ENCODE results near the gene APOBEC3B.
"Not testable (repeated sequence)": the region's sequence is repeated elsewhere in the genome, so short reads cannot be mapped to it uniquely, and the experiment has no call there.

Gene APOBEC3B

DNA sequence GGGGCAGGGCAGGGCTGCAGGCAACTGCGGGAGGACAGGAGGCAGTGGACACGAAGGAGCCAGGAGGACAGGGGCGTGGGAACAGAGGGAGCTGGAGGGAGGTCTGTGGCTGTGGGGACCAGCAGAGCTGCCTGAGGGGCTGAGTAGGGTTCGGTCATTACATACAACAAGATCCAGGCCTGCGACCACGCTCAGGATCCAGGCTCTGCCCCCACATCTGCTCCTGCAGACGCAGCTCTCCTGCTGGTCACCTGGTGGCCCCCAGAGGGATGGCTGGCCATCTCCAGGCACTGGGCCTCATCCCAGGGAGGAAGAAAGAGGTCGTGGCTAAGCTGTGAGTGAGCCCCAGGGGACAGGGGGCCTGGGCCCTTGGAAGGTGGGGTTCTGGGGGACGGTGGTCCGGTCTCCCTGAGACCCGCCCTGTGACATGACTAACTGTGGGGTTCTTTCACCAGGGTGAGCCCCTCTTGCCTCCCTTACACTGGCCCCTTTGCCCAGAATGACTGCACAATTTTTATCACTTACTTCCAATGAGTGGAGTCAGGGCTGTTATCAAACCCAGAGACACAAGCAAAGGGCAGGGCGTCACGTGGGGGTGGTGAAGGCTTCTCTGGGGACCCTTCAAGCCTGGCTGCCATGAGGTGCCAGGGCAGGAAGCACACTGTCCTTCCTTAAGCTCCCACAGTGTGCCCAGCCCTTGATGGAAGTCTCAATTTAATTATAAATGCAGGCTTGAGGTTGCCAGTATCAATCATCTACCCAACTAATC lies 31.4 kb upstream of the APOBEC3B start:
- no peak for DNase-seq (ENCODE audit: low read depth in 2 of 2, low spot score in 1 of 2)

GRCh38 chr22:38951734-38952133 lies 30.4 kb upstream of the APOBEC3B start:
- DNase-seq (ENCODE audit: low read depth in 2 of 2, low spot score in 1 of 2) = no peak

- no peak for DNase-seq (ENCODE audit: low read depth in 2 of 2, low spot score in 1 of 2)
Measured at GRCh38 chr22:38952281-38952993, 29.7 kb upstream of the APOBEC3B start.

- DNase-seq (ENCODE audit: low read depth in 2 of 2, low spot score in 1 of 2) = no peak
Measured at GRCh38 chr22:38953091-38953490, 29.1 kb upstream of the APOBEC3B start.

DNA sequence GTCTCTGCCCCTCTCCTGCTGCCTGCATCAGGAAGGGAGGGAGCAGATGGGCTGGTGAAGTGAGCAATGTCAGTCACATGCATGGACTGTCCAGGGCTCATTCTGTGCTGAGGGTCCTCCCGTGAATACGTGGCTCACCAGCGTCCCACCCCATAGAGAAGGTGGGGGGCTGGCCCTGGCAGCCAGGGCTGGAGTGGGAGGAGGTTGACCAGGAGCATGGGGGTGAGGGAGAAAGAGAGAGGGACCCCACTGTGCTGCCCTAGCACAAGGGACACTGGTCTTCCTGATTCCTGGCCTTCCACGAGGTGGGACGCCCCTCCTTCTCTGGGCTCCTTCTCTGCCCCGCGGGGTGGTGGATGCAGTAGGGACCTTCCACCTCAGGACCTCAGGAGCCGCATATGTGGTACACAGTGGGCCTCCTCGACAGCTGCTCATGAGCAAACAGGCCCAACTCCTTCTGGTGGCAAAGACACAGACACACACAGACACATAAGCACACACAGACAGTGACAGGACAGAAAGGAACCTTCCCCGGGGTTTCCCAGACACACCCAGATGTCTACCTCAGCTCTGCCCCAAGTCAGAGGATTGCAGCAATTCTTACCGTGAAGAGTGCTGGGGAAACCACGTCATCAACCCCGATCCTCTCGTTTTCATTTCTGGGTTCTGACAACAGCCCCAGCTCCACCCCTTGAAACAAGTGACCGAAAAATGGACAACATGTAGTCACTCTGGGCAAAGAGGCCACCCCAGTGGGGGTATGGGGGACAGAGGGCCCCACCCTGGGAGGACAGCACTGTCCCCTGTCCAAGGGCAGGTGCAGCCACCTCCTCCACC lies 28.4 kb upstream of the APOBEC3B start:
- DNase-seq (ENCODE audit: low read depth in 2 of 2, low spot score in 1 of 2) = no peak

DNA sequence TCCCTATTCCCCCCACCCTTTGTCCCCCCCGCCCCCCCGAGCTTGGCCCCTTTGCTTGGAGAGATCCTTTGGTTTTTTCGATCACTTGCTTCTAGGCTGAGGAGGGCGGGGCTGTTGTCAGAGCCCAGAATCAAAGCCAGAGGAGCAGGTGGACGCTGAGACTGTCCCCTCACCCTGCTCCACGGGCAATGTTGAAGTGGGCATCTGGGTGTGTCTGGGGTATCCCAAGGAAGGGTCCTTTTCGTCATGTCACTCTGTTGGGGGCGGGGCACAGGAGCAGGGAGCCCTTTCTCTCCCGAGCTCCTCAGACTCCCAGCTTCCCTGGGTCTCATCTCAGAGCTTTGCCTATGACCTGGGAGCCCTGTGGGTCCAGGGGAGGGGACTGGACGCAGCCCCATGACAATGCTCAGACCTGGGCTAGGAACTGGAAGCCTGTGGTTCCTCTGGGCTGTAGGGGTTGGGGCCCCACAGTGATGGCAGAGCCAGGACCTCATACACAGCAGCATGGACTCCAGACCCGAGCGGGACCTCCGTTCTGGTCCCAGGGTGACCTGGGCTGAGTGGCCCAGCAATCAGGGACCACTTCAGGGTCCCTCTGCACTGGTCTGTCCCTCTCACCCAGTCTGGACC lies 27.6 kb upstream of the APOBEC3B start:
- no peak for DNase-seq (ENCODE audit: low read depth in 2 of 2, low spot score in 1 of 2)

DNA sequence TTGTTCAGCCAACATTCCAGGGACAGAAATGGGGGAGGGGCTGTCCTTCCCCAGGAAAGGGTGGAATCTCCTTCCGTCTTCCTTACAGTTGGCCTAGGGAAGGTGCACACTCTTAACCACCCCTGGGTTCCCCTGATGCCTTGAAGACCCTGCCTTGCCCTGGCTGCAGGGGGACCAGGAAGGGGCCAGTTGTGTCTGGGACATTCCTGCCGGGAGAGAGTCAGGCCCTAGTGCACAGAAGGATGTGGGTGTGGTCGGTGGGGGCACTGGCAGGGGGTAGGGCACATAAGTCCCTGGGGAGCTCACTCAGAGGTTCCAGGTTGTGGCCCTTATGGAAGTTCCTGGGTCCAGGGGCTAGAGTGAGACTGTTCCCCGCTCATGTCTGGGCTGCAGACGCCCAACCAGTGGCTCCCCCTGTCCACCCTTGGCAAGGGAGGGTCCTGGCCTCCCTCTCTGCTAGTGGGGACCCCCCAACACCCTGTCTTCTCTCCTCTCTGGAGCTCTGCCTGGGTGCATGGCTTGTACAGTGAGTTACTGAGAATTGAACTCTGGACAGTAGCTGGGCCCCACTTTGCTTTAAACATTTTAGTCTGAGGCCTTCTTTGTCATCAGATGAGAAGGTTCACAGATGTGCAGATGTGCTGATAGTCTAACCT lies 26.8 kb upstream of the APOBEC3B start:
- no peak for DNase-seq (ENCODE audit: low read depth in 2 of 2, low spot score in 1 of 2)

- DNase-seq (ENCODE audit: low read depth in 2 of 2, low spot score in 1 of 2) = no peak
Measured at GRCh38 chr22:38955926-38956325, 26.2 kb upstream of the APOBEC3B start.

- no peak for DNase-seq (ENCODE audit: low read depth in 2 of 2, low spot score in 1 of 2)
Measured at GRCh38 chr22:38956551-38956950, 25.6 kb upstream of the APOBEC3B start.

DNA sequence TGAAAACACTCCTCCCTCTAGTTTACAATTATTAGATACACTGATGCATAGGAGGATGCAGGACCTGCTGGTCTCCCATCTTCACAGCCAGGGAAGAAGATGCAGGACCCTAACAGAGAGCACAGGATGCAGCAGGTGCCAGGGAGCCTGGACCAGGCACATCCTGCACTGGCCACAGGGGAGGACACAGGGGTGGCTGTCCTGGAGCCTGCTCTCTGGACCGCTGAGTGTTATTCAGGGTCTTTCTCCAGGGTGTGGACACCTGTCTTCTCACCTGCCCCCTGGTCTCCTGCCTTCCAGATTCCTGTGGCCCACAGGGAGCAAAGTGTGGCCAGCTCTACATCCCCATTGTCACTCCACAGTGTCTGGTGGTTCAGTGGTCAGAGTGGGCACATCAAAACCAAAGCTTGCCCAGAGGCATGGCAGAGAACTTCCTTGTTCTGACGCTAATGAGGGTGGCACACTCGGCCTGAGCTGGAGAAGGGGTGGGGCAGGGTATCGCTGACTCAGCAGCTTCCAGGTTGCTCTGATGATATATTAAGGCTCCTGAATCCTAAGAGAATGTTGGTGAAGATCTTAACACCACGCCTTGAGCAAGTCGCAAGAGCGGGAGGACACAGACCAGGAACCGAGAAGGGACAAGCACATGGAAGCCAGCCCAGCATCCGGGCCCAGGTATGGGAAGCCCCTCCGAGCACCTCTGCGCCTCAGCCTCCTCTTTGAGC lies 24.9 kb upstream of the APOBEC3B start, which contains the start of gene APOBEC3A:
Gene APOBEC3A (plus strand): TSS at position 564 of the 725 bp plus-strand sequence. CDS start 83 bp downstream, at position 647.
- no peak for DNase-seq (ENCODE audit: low read depth in 2 of 2, low spot score in 1 of 2)

DNA sequence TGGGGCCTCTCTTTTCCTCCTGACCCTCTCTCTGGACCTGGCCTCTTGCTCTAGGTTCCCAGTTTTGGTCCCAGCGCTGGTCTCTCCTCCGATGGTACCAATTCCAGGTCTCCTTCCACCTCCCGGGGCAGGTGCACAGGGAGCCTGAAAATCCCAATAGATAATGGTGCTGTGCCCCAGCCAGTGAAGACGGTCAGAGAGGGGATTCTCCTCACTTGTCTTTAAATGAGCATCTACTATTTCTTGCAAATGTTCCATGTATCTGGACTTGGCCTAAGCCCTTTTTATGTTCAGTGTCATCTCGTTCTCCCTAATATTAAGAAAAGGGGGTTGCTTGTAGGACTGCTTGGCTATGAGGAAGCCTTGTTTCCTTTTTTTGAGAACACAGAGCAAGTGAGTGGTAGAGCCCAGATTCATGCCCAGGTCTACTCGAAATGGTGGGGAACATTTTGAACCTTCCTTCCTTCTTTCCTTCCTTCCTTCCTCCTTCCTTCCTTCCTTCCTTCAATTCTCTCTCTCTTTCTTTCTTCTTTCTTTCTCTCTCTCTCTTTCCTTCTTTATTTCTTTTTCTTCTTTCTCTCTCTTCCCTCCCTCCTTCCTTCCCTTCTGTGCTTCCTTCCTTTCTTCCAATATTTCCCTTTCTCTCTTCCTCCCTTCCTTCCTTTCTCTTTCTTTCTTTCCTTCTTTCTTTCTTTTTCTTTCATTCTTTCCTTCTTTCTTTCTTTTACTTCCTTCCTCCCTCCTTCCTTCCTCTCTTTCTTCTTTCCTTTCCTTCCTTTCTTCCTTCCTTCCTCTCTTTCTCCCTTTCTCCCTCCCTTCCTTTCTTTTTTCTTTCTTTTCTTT lies 24.1 kb upstream of the APOBEC3B start:
- no peak for DNase-seq (ENCODE audit: low read depth in 2 of 2, low spot score in 1 of 2)

DNA sequence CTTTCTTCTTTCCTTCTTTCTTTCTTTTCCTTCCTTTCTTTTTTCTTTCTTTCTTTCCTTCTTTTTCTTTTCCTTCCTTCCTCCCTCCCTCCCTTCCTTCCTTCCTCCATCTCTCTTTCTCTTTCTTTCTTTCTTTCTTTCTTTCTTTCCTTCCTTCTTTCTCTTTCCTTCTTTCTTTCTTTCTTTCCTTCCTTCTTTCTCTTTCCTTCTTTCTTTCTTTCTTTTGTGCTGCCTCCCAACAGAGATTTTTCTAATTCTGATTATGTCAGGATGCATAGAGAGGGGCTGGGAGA lies 23.6 kb upstream of the APOBEC3B start:
- not testable (repeated sequence) for DNase-seq (ENCODE audit: low read depth in 2 of 2, low spot score in 1 of 2)

DNA sequence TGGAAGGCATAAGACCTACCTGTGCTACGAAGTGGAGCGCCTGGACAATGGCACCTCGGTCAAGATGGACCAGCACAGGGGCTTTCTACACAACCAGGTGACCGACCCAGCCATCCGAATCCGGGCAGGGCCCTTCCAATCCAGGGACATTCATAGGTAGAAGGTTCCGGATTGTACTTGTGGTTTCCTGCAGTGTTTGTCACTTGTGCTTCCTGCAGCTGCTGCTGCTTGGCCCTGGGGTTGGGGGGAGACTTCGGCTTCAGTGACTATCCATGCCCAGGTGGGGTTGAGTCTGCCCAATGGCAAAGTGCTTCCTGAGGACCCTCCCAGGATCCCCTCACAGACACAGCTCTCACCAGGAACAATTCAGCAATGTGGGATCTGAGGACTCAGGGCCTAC lies 22.6 kb upstream of the APOBEC3B start:
- DNase-seq (ENCODE audit: low read depth in 2 of 2, low spot score in 1 of 2) = no peak

DNA sequence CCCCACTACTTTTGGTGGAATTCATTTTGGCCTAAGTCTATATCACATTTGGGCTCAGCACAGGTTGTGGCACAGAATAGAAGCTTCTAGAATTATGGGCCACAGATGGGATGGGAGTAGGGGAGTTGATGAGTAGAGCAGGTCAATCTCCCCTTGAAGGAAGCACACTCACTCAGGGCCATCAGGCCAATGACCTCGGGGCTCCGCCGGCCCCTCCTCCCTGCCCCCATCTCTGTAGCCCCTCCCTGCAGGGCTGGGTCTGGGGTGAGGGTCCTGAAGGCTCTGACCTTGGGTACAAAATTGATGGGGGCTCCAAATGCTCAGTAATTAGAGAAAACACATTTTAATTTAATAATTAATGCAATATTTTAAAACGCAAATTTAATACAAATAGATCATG lies 21.5 kb upstream of the APOBEC3B start:
- DNase-seq (ENCODE audit: low read depth in 2 of 2, low spot score in 1 of 2) = not testable (repeated sequence)

DNA sequence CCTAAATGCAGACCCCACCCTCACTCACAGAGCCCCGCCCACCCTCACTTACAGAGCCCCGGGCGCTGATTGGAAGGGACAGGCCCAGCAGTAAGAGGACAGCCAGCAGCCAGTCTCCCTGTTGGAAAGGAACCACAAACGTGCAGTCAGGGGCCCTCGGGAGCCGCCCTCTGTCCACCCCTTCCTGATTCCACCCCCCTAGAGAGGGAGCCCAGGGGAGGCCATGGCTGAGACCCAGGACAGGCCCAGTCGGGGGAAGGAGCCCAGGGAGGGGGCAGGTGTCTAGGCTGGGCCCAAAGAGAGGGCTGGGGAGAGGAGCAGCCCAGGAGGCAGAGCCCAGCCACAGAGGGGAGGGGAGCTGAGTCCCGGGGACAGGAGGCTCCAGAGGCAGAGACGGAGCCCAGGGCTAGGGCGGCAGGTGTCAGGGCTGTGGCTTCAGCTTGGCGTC lies 18.8 kb upstream of the APOBEC3B start:
- not testable (repeated sequence) for DNase-seq (ENCODE audit: low read depth in 2 of 2, low spot score in 1 of 2)

DNA sequence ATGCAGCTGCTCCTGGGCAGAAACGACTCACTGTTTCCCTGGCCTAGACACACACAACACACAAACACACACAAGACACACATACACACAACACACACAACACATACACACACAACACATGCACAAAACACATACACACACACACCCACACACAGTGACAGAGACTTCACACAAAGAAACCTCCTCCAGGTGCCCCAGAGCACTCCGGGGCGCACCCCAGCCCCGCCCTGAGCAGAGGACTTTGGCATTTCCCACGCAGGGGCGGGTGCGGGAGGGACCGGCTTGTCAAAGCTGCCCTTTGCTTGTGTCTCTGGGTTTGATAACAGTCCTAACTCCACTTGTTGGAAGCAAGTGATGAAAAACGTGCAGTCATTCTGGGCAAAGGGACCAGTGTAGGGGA lies 18.3 kb upstream of the APOBEC3B start:
- no peak for DNase-seq (ENCODE audit: low read depth in 2 of 2, low spot score in 1 of 2)

DNA sequence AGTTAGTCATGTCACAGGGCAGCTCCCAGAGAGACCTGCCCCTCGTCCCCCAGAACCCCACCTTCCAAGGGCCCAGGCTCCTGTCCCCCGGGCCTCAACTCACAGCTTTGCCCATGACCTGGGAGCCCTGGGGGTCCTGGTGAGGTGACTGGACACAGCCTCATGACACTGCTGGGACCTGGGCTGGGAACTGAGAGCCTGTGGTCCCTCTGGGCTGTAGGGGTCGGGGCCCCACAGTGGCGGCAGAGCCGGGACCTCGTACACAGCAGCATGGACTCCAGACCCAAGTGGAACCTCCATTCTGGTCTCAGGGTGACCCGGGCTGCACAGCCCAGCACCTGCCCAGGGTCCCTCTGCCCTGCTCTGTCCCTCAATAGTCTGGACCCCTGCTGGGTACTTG lies 17.8 kb upstream of the APOBEC3B start:
- DNase-seq (ENCODE audit: low read depth in 2 of 2, low spot score in 1 of 2) = no peak

DNA sequence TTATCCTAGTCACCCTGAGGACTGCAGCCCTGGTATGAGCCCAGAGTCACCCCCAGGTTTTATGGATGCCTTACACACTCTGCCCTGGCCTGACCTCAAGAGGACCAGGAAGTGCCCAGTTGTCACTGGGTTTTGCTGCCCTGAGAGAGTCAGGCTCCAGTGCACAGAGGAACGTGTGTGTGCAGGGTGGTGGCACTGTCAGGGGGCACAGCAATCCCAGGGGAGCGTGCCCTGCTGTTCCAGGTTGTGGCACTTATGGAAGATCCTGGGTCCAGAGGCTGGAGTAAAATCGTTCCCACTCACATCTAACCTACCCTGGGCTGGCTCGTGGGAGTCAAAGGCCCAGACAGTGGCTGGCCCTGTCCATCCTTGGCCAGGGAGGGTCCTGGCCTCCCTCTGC lies 17.2 kb upstream of the APOBEC3B start:
- no peak for DNase-seq (ENCODE audit: low read depth in 2 of 2, low spot score in 1 of 2)
